A549 (cell line): ENCODE measurements around the gene DLG2. TPM values are rescaled to one million over a fixed set of nuclear protein-coding genes. Genes with fewer than 3 reads are reported as not detected.

Source experiments
- ATAC-seq, 2 experiments: fragments of 200-7000 bp in 1 of 2; fragments of >200 bp in 1 of 2; cut with Nextera tagmentation in 1 of 2; cut with Tn5 transposase in 1 of 2; 3 replicates each; pipeline versions ENCODE4 v1.8.0 to v1.9.1; 2018 to 2020; ENCODE audit warnings: mild to moderate bottlenecking in 1 of 2, moderate library complexity in 1 of 2
- CTCF ChIA-PET: fragments of 300-600 bp; sonication (Branson Sonifier 250); formaldehyde crosslinking; extraction: SDS; loops from one replicate; lab custom pipeline; 2021; ENCODE audit warnings: antibody characterized with exemption, inconsistent platforms; lab: Yijun Ruan, JAX
- POLR2A ChIA-PET: fragments of 350-600 bp; formaldehyde crosslinking; extraction: SDS; loops from one replicate; lab custom pipeline; 2021; ENCODE audit warnings: antibody characterized with exemption, inconsistent platforms; lab: Yijun Ruan, JAX
- DNase-seq, 2 experiments: peaks; one replicate each; pipeline versions ENCODE4 v3.0.0 to v3.0.0-alpha.2; 2011 to 2016; ENCODE audit warnings: low read depth in 1 of 2, low spot score in 1 of 2
- FAIRE-seq: peaks from 2 replicates; lab custom pipeline; 2011; peaks lifted over from hg19 to GRCh38; lab: Jason Lieb, UNC
- H3K27ac ChIP-seq, 2 experiments: fragments of >200 bp; sonication (Bioruptor Twin); formaldehyde crosslinking; 3 replicates each; pipeline ENCODE4 v1.5.1; 2016 to 2017
- H3K4me1 ChIP-seq: fragments of >200 bp; sonication (Bioruptor Twin); formaldehyde crosslinking; 3 replicates; pipeline ENCODE4 v1.6.1; 2016
- H3K4me2 ChIP-seq: fragments of >200 bp; sonication (Bioruptor Twin); formaldehyde crosslinking; 3 replicates; pipeline ENCODE4 v1.6.1; 2016
- H3K4me3 ChIP-seq: fragments of >200 bp; sonication (Bioruptor Twin); formaldehyde crosslinking; 3 replicates; pipeline ENCODE4 v1.5.1; 2016
- H3K9me3 ChIP-seq: fragments of >200 bp; sonication (Bioruptor Twin); formaldehyde crosslinking; 3 replicates; pipeline ENCODE4 v1.6.1; 2016
- CBX2 ChIP-seq: fragments of 200-600 bp; sonication (generic); IDR thresholded peaks from 2 replicates; pipeline ENCODE4 v1.6.1; 2016; ENCODE audit warnings: low read depth, mild to moderate bottlenecking, borderline replicate concordance
- CHD2 ChIP-seq: fragments of 150-350 bp; IDR thresholded peaks from 2 replicates; pipeline ENCODE4 v1.6.1; 2014; ENCODE audit warnings: low read length; ENCODE audit not compliant: partially characterized antibody
- CHD4 ChIP-seq: fragments of 200-600 bp; sonication (generic); IDR thresholded peaks from 2 replicates; pipeline ENCODE4 v1.6.1; 2016; ENCODE audit warnings: antibody characterized with exemption, mild to moderate bottlenecking, borderline replicate concordance
- E2F6 ChIP-seq: IDR thresholded peaks from 2 replicates; pipeline ENCODE4 v1.6.1; 2012; ENCODE audit warnings: low read depth, borderline replicate concordance
- EHF ChIP-seq: fragments of 250-450 bp; sonication (Bioruptor Pico); IDR thresholded peaks from 2 replicates; pipeline ENCODE4 v1.5.0; 2020; ENCODE audit warnings: mild to moderate bottlenecking
- EHMT2 ChIP-seq: fragments of 200-600 bp; sonication (generic); IDR thresholded peaks from 2 replicates; pipeline ENCODE4 v1.6.1; 2016; ENCODE audit warnings: antibody characterized with exemption, low read depth, mild to moderate bottlenecking, moderate library complexity
- ELK1 ChIP-seq: fragments of 150-350 bp; IDR thresholded peaks from 2 replicates; pipeline ENCODE4 v1.6.1; 2014; ENCODE audit warnings: low read depth, mild to moderate bottlenecking, low read length
- ESRRA ChIP-seq: fragments of 150-350 bp; IDR thresholded peaks from 2 replicates; pipeline ENCODE4 v1.6.1; 2014; ENCODE audit warnings: mild to moderate bottlenecking, low read length, borderline replicate concordance
- FOSL2 ChIP-seq, 2 experiments: fragments of 450-650 bp in 1 of 2; fragments of >200 bp in 1 of 2; sonication (Bioruptor Twin) in 1 of 2; formaldehyde crosslinking; IDR thresholded peaks; 2 replicates each; pipeline versions ENCODE4 v1.5.0 to v1.6.1; 2016 to 2020; ENCODE audit warnings: mild to moderate bottlenecking in 1 of 2, moderate library complexity in 1 of 2
- FOXS1 ChIP-seq: fragments of 250-450 bp; sonication (Bioruptor Pico); IDR thresholded peaks from 2 replicates; pipeline ENCODE4 v1.5.0; 2020; ENCODE audit warnings: mild to moderate bottlenecking, moderate library complexity
- GATA3 ChIP-seq: IDR thresholded peaks from 2 replicates; pipeline ENCODE4 v1.6.1; 2012; ENCODE audit warnings: borderline replicate concordance
- HDAC2 ChIP-seq: fragments of 200-600 bp; sonication (generic); IDR thresholded peaks from 2 replicates; pipeline ENCODE4 v1.6.1; 2016
- HES2 ChIP-seq: fragments of >200 bp; sonication (Bioruptor Twin); formaldehyde crosslinking; IDR thresholded peaks from 2 replicates; pipeline ENCODE4 v1.6.1; 2016
- HOXA7 ChIP-seq: fragments of 250-450 bp; sonication (Bioruptor Pico); IDR thresholded peaks from 2 replicates; pipeline ENCODE4 v1.5.0; 2020; ENCODE audit warnings: mild to moderate bottlenecking, moderate library complexity
- HOXB13 ChIP-seq: fragments of 250-450 bp; sonication (Bioruptor Pico); IDR thresholded peaks from 2 replicates; pipeline ENCODE4 v1.5.0; 2020; ENCODE audit warnings: low read depth, mild to moderate bottlenecking, moderate library complexity
- HOXB5 ChIP-seq: fragments of 250-450 bp; sonication (Bioruptor Pico); IDR thresholded peaks from 2 replicates; pipeline ENCODE4 v1.5.0; 2020; ENCODE audit warnings: mild to moderate bottlenecking, moderate library complexity
- KDM1A ChIP-seq: fragments of 200-600 bp; sonication (generic); IDR thresholded peaks from 2 replicates; pipeline ENCODE4 v1.6.1; 2016; ENCODE audit warnings: low read depth, mild to moderate bottlenecking
- MAFK ChIP-seq: fragments of 450-650 bp; IDR thresholded peaks from 2 replicates; pipeline ENCODE4 v1.6.1; 2014; ENCODE audit not compliant: partially characterized antibody
- MAX ChIP-seq: IDR thresholded peaks from 2 replicates; pipeline ENCODE4 v1.6.1; 2012
- MYC ChIP-seq: IDR thresholded peaks from 2 replicates; pipeline ENCODE4 v1.6.1; 2012; ENCODE audit warnings: mild to moderate bottlenecking, inconsistent platforms, low read length, improper control_type of control experiment, borderline replicate concordance
- NFE2L2 ChIP-seq: fragments of 150-350 bp; conservative IDR thresholded peaks from 2 replicates; pipeline ENCODE4 v1.6.1; 2014; ENCODE audit warnings: low read length
- PBX3 ChIP-seq: IDR thresholded peaks from 2 replicates; pipeline ENCODE4 v1.6.1; 2012
- PHF8 ChIP-seq: fragments of 200-600 bp; sonication (generic); IDR thresholded peaks from 2 replicates; pipeline ENCODE4 v1.6.1; 2016; ENCODE audit warnings: low read depth, mild to moderate bottlenecking, antibody characterized with exemption, moderate library complexity, borderline replicate concordance
- POLR2AphosphoS2 ChIP-seq: conservative IDR thresholded peaks from 2 replicates; pipeline ENCODE4 v1.6.1; 2012; ENCODE audit warnings: low read length, improper control_type of control experiment, inconsistent platforms
- RAD21 ChIP-seq, 2 experiments: fragments of >200 bp in 1 of 2; sonication (Bioruptor Twin) in 1 of 2; formaldehyde crosslinking in 1 of 2; IDR thresholded peaks in 1 of 2; conservative IDR thresholded peaks in 1 of 2; 2 replicates in 1 of 2; 3 replicates in 1 of 2; pipeline ENCODE4 v1.6.1; 2012 to 2018; ENCODE audit warnings: inconsistent platforms in 1 of 2
- RARB ChIP-seq: fragments of 250-450 bp; sonication (Bioruptor Pico); IDR thresholded peaks from 2 replicates; pipeline ENCODE4 v1.8.0; 2021; ENCODE audit warnings: mild to moderate bottlenecking, moderate library complexity
- SMC3 ChIP-seq: fragments of >200 bp; sonication (Bioruptor Twin); formaldehyde crosslinking; IDR thresholded peaks from 3 replicates; pipeline ENCODE4 v1.6.1; 2018; ENCODE audit warnings: inconsistent platforms
- TFCP2L1 ChIP-seq: fragments of 250-450 bp; sonication (Bioruptor Pico); IDR thresholded peaks from 2 replicates; pipeline ENCODE4 v1.5.0; 2021; ENCODE audit warnings: mild to moderate bottlenecking
- TP53 ChIP-seq: fragments of 250-450 bp; sonication (Bioruptor Pico); IDR thresholded peaks from 2 replicates; pipeline ENCODE4 v1.5.0; 2021; ENCODE audit warnings: mild to moderate bottlenecking, moderate library complexity
- ZFP36 ChIP-seq: fragments of 450-650 bp; IDR thresholded peaks from 2 replicates; pipeline ENCODE4 v1.6.1; 2014; ENCODE audit warnings: borderline replicate concordance; ENCODE audit not compliant: partially characterized antibody
- WGBS: methylation state at CpG from one replicate; pipeline ENCODE4 v1.1.6; 2017; ENCODE audit errors: missing lambda C conversion rate; 5-methylcytosine and 5-hydroxymethylcytosine counted together
- polyA plus RNA-seq, 4 experiments: library from polyadenylated mRNA; depleted of rRNA in 3 of 4; stranded (reverse); fragments of >200 nt; fragmentation: RNase III in 1 of 4; extraction: RNeasy Plus Mini Kit Qiagen cat#74134 plus additional on column Dnase treatment in 1 of 4; gene quantifications; 2 replicates in 3 of 4; 3 replicates in 1 of 4; pipeline ENCODE4 v1.2.3, GENCODE V29; 2011 to 2017

DLG2 gene
- polyA plus RNA-seq, 2 of the 4 experiments (the other 2 are of a cell fraction): 0.26 to 0.79 TPM

- H3K9me3 ChIP-seq: no peaks in the 10 kb centered on the region
- WGBS: 36% methylated on average over 3 of the region's 3 CpGs
- ChIA-PET POLR2A (no interaction called here), CTCF (no interaction called here)
- DNase-seq (no peak), ATAC-seq (no peak), FAIRE-seq (no peak)
- H3K27ac ChIP-seq: no peak overlapping the region
- no peak overlapping the region for H3K4me2 ChIP-seq
- TF ChIP-seq HDAC2: no peak
- TF ChIP-seq CHD4: no peak
- no peak for TF ChIP-seq MAFK
- TF ChIP-seq RARB (CRISPR knock-in tag): no peak
- no peak for TF ChIP-seq SMC3
- no peak for TF ChIP-seq TP53 (CRISPR knock-in tag)
- TF ChIP-seq NFE2L2: no peak
- TF ChIP-seq HOXA7 (CRISPR knock-in tag): no peak
- TF ChIP-seq HOXB13 (CRISPR knock-in tag): no peak
- no peak for TF ChIP-seq KDM1A
- no peak for TF ChIP-seq POLR2AphosphoS2
- no peak for TF ChIP-seq ZFP36
- no peak for TF ChIP-seq GATA3
- TF ChIP-seq PHF8: no peak
- no peak for TF ChIP-seq ESRRA
- TF ChIP-seq TFCP2L1 (CRISPR knock-in tag): no peak
- no peak for TF ChIP-seq RAD21 (conservative IDR thresholded peaks at IDR 0.05 in 1 of 2, IDR thresholded peaks at IDR 0.05 in 1 of 2)
- no peak for TF ChIP-seq PBX3
- TF ChIP-seq EHMT2: no peak
- no peak for TF ChIP-seq MAX
- H3K4me1 ChIP-seq: no peaks in the 10 kb centered on the region
- H3K4me3 ChIP-seq: no peak overlapping the region
Measured at GRCh38 chr11:83464160-83464944, 2162.8 kb downstream of the DLG2 start.

GRCh38 chr11:83459798-83460197 is 2167.3 kb downstream of the DLG2 start:
- 11% methylated on average over 1 of the region's 1 CpG for WGBS
- CTCF ChIA-PET: interaction anchor here (1.1 to 1.6 kb wide), 2 partner anchors 10 to 377 kb away, joined by 4 read pairs; no protein-coding TSS in a partner anchor
- no peak overlapping the region for H3K4me2 ChIP-seq
- TF ChIP-seq HOXB5 (CRISPR knock-in tag) (no peak), FOSL2 (IDR thresholded peaks at IDR 0.05) (no peak), FOSL2 (CRISPR knock-in tag; IDR thresholded peaks at IDR 0.05) (peak; percentile 37; the same call in 1 of the 2 replicates)
- POLR2A ChIA-PET: no interaction called here
- no peaks in the 10 kb centered on the region for H3K9me3 ChIP-seq
- no peak for FAIRE-seq
- no peak overlapping the region for H3K27ac ChIP-seq
- no peak for DNase-seq
- no peaks in the 10 kb centered on the region for H3K4me1 ChIP-seq
- no peak for ATAC-seq
- no peak overlapping the region for H3K4me3 ChIP-seq

- CTCF ChIA-PET: no interaction called here
- no peak overlapping the region for H3K4me3 ChIP-seq
- ATAC-seq (no peak), DNase-seq (no peak), FAIRE-seq (no peak)
- H3K27ac ChIP-seq: no peak overlapping the region
- H3K4me2 ChIP-seq: no peak overlapping the region
- H3K9me3 ChIP-seq: no peaks in the 10 kb centered on the region
- H3K4me1 ChIP-seq: no peaks in the 10 kb centered on the region
- 39% methylated on average over 8 of the region's 8 CpGs for WGBS
- POLR2A ChIA-PET: no interaction called here
- TF ChIP-seq CBX2 (no peak), FOSL2 (IDR thresholded peaks at IDR 0.05) (no peak), FOSL2 (CRISPR knock-in tag; IDR thresholded peaks at IDR 0.05) (no peak), ELK1 (no peak), EHF (no peak), E2F6 (no peak), RAD21 (conservative IDR thresholded peaks at IDR 0.05 in 1 of 2, IDR thresholded peaks at IDR 0.05 in 1 of 2) (no peak), CHD2 (no peak), FOXS1 (CRISPR knock-in tag) (no peak), EHMT2 (no peak), ZFP36 (no peak), PHF8 (no peak), TP53 (CRISPR knock-in tag) (no peak), MYC (no peak), HOXB13 (CRISPR knock-in tag) (no peak), HES2 (no peak), HDAC2 (no peak)
Measured at GRCh38 chr11:83456566-83456965, 2170.6 kb downstream of the DLG2 start.
